Esophagus squamous epithelium (tissue), 5 donors: ENCODE results near the gene PLN. TPM values are rescaled to one million over a fixed set of nuclear protein-coding genes. Genes with fewer than 3 reads are reported as not detected.
A peak's percentile ranks its signal among the peaks of the same experiment; 100 is the strongest.

Experiments
- DNase-seq: peaks from one replicate; lab custom pipeline; 2025; lab: John Stamatoyannopoulos, UW
- H3K27ac ChIP-seq, 4 donors: fragments of 200-600 bp; sonication (generic); one replicate each; pipeline ENCODE4 v1.5.1; 2016 to 2019; ENCODE audit warnings: mild to moderate bottlenecking in 1 of 4
- H3K27me3 ChIP-seq, 4 donors: fragments of 200-600 bp; sonication (generic); 1 replicate in 3 of 4; 2 replicates in 1 of 4; pipeline versions ENCODE4 v1.5.1 to v1.6.0; 2017 to 2021; ENCODE audit warnings: antibody characterized with exemption in 1 of 4
- H3K36me3 ChIP-seq, 3 donors: fragments of 200-600 bp; sonication (generic); one replicate each; pipeline ENCODE4 v1.5.1; 2016 to 2019
- H3K4me1 ChIP-seq, 3 donors: fragments of 200-600 bp; sonication (generic); one replicate each; pipeline ENCODE4 v1.5.1; 2017 to 2019
- H3K4me3 ChIP-seq, 4 donors: fragments of 200-600 bp; sonication (generic); 1 replicate in 3 of 4; 2 replicates in 1 of 4; pipeline ENCODE4 v1.5.1; 2016 to 2019; ENCODE audit warnings: mild to moderate bottlenecking in 2 of 4, moderate library complexity in 1 of 4
- H3K9me3 ChIP-seq, 3 donors: fragments of 200-600 bp; sonication (generic); one replicate each; pipeline ENCODE4 v1.5.1; 2016 to 2019
- CTCF ChIP-seq, 6 experiments: fragments of 450-650 bp in 4 of 6; fragments of 200-600 bp in 2 of 6; sonication (generic) in 2 of 6; IDR thresholded peaks; one replicate each; pipeline ENCODE4 v1.5.1; 2016 to 2019; ENCODE audit warnings: antibody characterized with exemption in 6 of 6, mild to moderate bottlenecking in 4 of 6, moderate library complexity in 4 of 6
- POLR2A ChIP-seq, 4 donors: fragments of 450-650 bp; IDR thresholded peaks; one replicate each; pipeline ENCODE4 v1.6.1; 2017; ENCODE audit warnings: antibody characterized with exemption in 4 of 4, mild to moderate bottlenecking in 4 of 4, moderate library complexity in 3 of 4
- WGBS, 2 donors: methylation state at CpG; one replicate each; pipeline ENCODE4 v1.1.5; 2018; 5-methylcytosine and 5-hydroxymethylcytosine counted together
- intact Hi-C: fragments of 100-400 bp; cut with DNase I; formaldehyde crosslinking; loops from one replicate; pipeline ENCODE4 v1.15.0; 2022
- total RNA-seq, 4 donors: library from RNA; depleted of rRNA; stranded (reverse); fragments of >200 nt; gene quantifications; one replicate each; pipeline ENCODE4 v1.1.0, GENCODE V29; 2016
- donor health status: DM: yes; HTN: yes; CAD: no.

The PLN gene
- total RNA-seq, 4 donors from 2014 or later: 1.1 to 48.8 (median 11.2) TPM

- intact Hi-C loops: no loop called here
- Histone ChIP-seq H3K36me3 (no peaks in the 10 kb centered on the region), H3K27ac (peak overlapping the region in 3 of 4 donors; percentile 18 to 49 (median 39)), H3K4me3 (peak overlapping the region in 3 of 4 donors; percentile 27 to 50 (median 31)), H3K4me1 (no peaks in the 10 kb centered on the region), H3K27me3 (no peaks in the 10 kb centered on the region), H3K9me3 (no peaks in the 10 kb centered on the region)
- DNase-seq: no peak
- TF ChIP-seq POLR2A (IDR thresholded peaks at IDR 0.05): no peak
Measured at GRCh38 chr6:118548613-118549012, 517 bp downstream of the PLN start.

DNA sequence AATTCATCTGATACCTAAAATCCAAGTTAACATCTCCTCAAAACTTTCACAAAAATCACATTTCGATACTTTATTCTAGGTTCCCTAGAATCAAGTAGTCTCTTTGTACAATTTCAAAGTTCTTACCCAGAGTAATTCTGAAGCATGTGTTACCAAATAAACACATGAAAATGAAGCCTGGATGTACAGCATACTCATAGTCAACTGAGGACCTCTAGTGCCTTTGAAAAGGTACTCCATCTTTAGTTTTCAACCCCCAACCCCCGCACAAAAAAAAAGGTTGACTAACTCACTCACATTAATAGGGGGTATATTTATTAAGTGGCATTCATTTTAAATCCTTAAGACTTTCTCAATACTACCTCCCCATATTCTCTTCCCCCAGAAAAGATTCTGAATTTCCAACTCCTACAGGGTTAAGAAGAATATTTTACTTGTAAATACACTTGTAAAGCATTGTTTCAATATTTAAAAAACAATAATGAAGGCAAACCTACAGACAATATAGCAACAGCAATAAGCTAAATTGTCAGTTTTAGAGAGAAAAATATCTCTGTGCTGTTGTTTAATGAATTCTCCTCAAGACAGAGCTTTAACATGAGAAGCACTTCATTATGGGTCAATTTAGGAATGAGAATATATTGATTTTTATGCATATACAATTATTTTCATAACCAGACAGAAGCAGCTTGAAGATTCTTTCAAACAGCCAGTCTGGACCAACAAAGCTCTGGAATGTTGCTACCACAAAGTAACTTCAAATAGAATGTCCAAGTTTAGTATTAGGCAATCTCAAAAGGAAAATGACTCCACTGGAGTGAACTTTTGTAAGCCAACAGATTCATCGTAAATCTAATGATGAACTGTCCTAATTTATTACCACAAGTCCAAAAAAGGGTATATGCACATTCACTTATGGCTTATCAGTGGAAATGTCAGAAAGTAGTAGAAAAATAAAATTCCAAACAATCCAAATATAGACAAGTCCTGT, 3.3 kb downstream of the PLN start:
- no peak for TF ChIP-seq POLR2A (IDR thresholded peaks at IDR 0.05)
- peak in 5 of 6 experiments; percentile 29 to 48 (median 37) for TF ChIP-seq CTCF (IDR thresholded peaks at IDR 0.05)
- no peaks in the 10 kb centered on the region for H3K27me3 ChIP-seq
- H3K4me3 ChIP-seq: peak overlapping the region in 3 of 4 donors; percentile 27 to 50 (median 31)
- H3K9me3 ChIP-seq: no peaks in the 10 kb centered on the region
- 16 to 19% methylated on average over 3 of the region's 3 CpGs for WGBS, 2 donors
- intact Hi-C loops: no loop called here
- H3K36me3 ChIP-seq: no peaks in the 10 kb centered on the region
- no peak for DNase-seq
- H3K4me1 ChIP-seq: no peaks in the 10 kb centered on the region
- H3K27ac ChIP-seq: peak overlapping the region in 3 of 4 donors; percentile 8 to 55 (median 23)

- WGBS, 2 donors: 17 to 48% methylated on average over 1 of the region's 1 CpG
- no peak for TF ChIP-seq CTCF (IDR thresholded peaks at IDR 0.05)
- no peak for TF ChIP-seq POLR2A (IDR thresholded peaks at IDR 0.05)
- Histone ChIP-seq H3K27me3 (no peaks in the 10 kb centered on the region), H3K4me3 (no peak overlapping the region), H3K27ac (peak overlapping the region in 1 of 4 donors; percentile 55), H3K9me3 (no peaks in the 10 kb centered on the region), H3K36me3 (no peaks in the 10 kb centered on the region), H3K4me1 (peaks cover 0 to 4% (median 0%) of the 10 kb centered on the region in 3 donors)
- intact Hi-C loops: no loop called here
- no peak for DNase-seq
Measured at GRCh38 chr6:118553132-118553531, 5.0 kb downstream of the PLN start.

DNA sequence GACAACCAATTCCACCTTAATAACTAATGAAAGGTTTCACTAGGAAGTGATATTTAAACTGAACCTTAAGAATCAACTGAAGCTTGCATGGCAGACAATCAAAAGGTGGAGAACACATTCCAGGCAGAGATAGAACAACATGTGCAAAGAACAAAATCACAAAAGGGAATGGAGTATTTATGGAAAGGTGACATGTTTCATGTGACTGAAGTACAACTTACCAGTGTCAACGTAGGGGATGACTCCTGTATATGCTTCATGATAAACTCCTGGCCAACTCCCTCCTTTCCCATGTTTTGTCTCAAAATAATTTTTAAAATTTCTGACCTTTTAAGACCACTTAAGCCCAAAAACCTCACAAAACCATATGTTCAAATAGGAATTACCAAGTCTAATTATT, 6.6 kb downstream of the PLN start:
- Histone ChIP-seq H3K4me3 (no peak overlapping the region), H3K9me3 (no peaks in the 10 kb centered on the region), H3K27me3 (no peaks in the 10 kb centered on the region), H3K4me1 (peaks cover 0 to 9% (median 0%) of the 10 kb centered on the region in 3 donors), H3K27ac (no peak overlapping the region), H3K36me3 (no peaks in the 10 kb centered on the region)
- no peak for TF ChIP-seq POLR2A (IDR thresholded peaks at IDR 0.05)
- intact Hi-C loops: no loop called here
- no peak for DNase-seq
- 61 to 73% methylated on average over 1 of the region's 1 CpG for WGBS, 2 donors

- no peaks in the 10 kb centered on the region for H3K9me3 ChIP-seq
- WGBS, 2 donors: 42 to 50% methylated on average over 6 of the region's 6 CpGs
- no peak for DNase-seq
- TF ChIP-seq CTCF (IDR thresholded peaks at IDR 0.05) (no peak), POLR2A (IDR thresholded peaks at IDR 0.05) (no peak)
- no peaks in the 10 kb centered on the region for H3K36me3 ChIP-seq
- peaks cover 0 to 9% (median 0%) of the 10 kb centered on the region in 3 donors for H3K4me1 ChIP-seq
- no peaks in the 10 kb centered on the region for H3K27me3 ChIP-seq
- peak overlapping the region in 1 of 4 donors; percentile 33 for H3K27ac ChIP-seq
- intact Hi-C loops: no loop called here
- H3K4me3 ChIP-seq: no peak overlapping the region
Measured at GRCh38 chr6:118558464-118559217, 10.5 kb downstream of the PLN start.
